ENCODE data around the gene MTHFD2.

The MTHFD2 gene

GRCh38 chr2:74264281-74264680, 65.9 kb downstream of the MTHFD2 start:
- TF ChIP-seq EZH2phosphoT487 (IDR thresholded peaks at IDR 0.05; ENCODE audit: borderline replicate concordance, low read length) = no peak
- TF ChIP-seq CTCF (IDR thresholded peaks at IDR 0.05; ENCODE audit: low read depth, low read length, poor library complexity, severe bottlenecking) = no peak
- no peak overlapping the region for H3K4me3 ChIP-seq (ENCODE audit: low read length)
- no peaks in the 10 kb centered on the region for H3K79me2 ChIP-seq (ENCODE audit: control insufficient read depth, low read length)
- 0 out of 2 replicates have a peak, but pooled peaks cover 3% of the 10 kb centered on the region for H3K27me3 ChIP-seq (ENCODE audit: control insufficient read depth, low read length)
- peaks cover 6% of the 10 kb centered on the region for H3K4me1 ChIP-seq (ENCODE audit: control insufficient read depth, low read length)
- H3K36me3 ChIP-seq (ENCODE audit: control insufficient read depth, low read length) = no peaks in the 10 kb centered on the region
- no peaks in the 10 kb centered on the region for H3K9me3 ChIP-seq (ENCODE audit: control insufficient read depth, insufficient read depth, low read length)
- H3K4me2 ChIP-seq (ENCODE audit: low read length) = no peak overlapping the region
- 0 out of 2 replicates have a peak, but pooled peaks cover 3% of the 10 kb centered on the region for H3F3A ChIP-seq (ENCODE audit: control insufficient read depth, insufficient read depth)
- H3K9me2 ChIP-seq (replicated peaks; ENCODE audit: control insufficient read depth, low read length) = no peaks in the 10 kb centered on the region
- no peak overlapping the region for H3K27ac ChIP-seq (ENCODE audit: low read depth, low read length)
- no peaks in the 10 kb centered on the region for H4K20me1 ChIP-seq (ENCODE audit: control insufficient read depth, insufficient read depth, low read depth, low read length)

GRCh38 chr2:74267068-74267467, 68.7 kb downstream of the MTHFD2 start:
- peak overlapping the region; percentile 9; the same call in 1 of the 2 replicates for H3K4me2 ChIP-seq (ENCODE audit: low read length)
- H3F3A ChIP-seq (ENCODE audit: control insufficient read depth, insufficient read depth) = 0 out of 2 replicates have a peak, but pooled peaks cover 3% of the 10 kb centered on the region
- no peaks in the 10 kb centered on the region for H3K36me3 ChIP-seq (ENCODE audit: control insufficient read depth, low read length)

More at GRCh38 chr2:74267068-74267467, 68.7 kb downstream of the MTHFD2 start:
- H3K79me2 ChIP-seq (ENCODE audit: control insufficient read depth, low read length) = no peaks in the 10 kb centered on the region
- TF ChIP-seq EZH2phosphoT487 (IDR thresholded peaks at IDR 0.05; ENCODE audit: borderline replicate concordance, low read length) = no peak
- peak; percentile 69 for TF ChIP-seq CTCF (IDR thresholded peaks at IDR 0.05; ENCODE audit: low read depth, low read length, poor library complexity, severe bottlenecking)
- H4K20me1 ChIP-seq (ENCODE audit: control insufficient read depth, insufficient read depth, low read depth, low read length) = no peaks in the 10 kb centered on the region
- peaks cover 3% of the 10 kb centered on the region; the same call in 1 of the 2 replicates for H3K27me3 ChIP-seq (ENCODE audit: control insufficient read depth, low read length)
- no peak overlapping the region for H3K27ac ChIP-seq (ENCODE audit: low read depth, low read length)
- no peaks in the 10 kb centered on the region for H3K9me2 ChIP-seq (replicated peaks; ENCODE audit: control insufficient read depth, low read length)
- peaks cover 6% of the 10 kb centered on the region for H3K4me1 ChIP-seq (ENCODE audit: control insufficient read depth, low read length)
- no peak overlapping the region for H3K4me3 ChIP-seq (ENCODE audit: low read length)
- no peaks in the 10 kb centered on the region for H3K9me3 ChIP-seq (ENCODE audit: control insufficient read depth, insufficient read depth, low read length)

Measured in DOHH2 (cell line).